Measurements from ENCODE around the gene VSTM4.

- TF ChIP-seq, protein P1, sequence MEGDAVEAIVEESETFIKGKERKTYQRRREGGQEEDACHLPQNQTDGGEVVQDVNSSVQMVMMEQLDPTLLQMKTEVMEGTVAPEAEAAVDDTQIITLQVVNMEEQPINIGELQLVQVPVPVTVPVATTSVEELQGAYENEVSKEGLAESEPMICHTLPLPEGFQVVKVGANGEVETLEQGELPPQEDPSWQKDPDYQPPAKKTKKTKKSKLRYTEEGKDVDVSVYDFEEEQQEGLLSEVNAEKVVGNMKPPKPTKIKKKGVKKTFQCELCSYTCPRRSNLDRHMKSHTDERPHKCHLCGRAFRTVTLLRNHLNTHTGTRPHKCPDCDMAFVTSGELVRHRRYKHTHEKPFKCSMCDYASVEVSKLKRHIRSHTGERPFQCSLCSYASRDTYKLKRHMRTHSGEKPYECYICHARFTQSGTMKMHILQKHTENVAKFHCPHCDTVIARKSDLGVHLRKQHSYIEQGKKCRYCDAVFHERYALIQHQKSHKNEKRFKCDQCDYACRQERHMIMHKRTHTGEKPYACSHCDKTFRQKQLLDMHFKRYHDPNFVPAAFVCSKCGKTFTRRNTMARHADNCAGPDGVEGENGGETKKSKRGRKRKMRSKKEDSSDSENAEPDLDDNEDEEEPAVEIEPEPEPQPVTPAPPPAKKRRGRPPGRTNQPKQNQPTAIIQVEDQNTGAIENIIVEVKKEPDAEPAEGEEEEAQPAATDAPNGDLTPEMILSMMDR (optimal IDR thresholded peaks at IDR 0.05 in 1 of 3, IDR thresholded peaks at IDR 0.05 in 1 of 3, conservative IDR thresholded peaks at IDR 0.05 in 1 of 3; ENCODE audit: extremely low read depth in 1 of 3, insufficient read depth in 2 of 3, low read length in 3 of 3) = no peak
- no peak for TF ChIP-seq EZH2 (IDR thresholded peaks at IDR 0.05; ENCODE audit: low read length)
Observed at GRCh38 chr10:49081547-49082275, 33.6 kb downstream of the VSTM4 start.
